Esophagus muscularis mucosa (tissue), 4 donors: ENCODE results near the gene EEF2. TPM values are rescaled to one million over a fixed set of nuclear protein-coding genes. Genes with fewer than 3 reads are reported as not detected.
A peak's percentile ranks its signal among the peaks of the same experiment; 100 is the strongest.

Experiments
- DNase-seq: peaks from one replicate; pipeline ENCODE4 v3.0.0-alpha.2; 2017; ENCODE audit errors: extremely low spot score
- H3K27ac ChIP-seq, 4 donors: fragments of 200-600 bp; sonication (generic); replicated peaks in 1 of 4; 1 replicate in 3 of 4; 2 replicates in 1 of 4; pipeline ENCODE4 v1.5.1; 2016 to 2019; ENCODE audit warnings: mild to moderate bottlenecking in 1 of 4
- H3K27me3 ChIP-seq, 4 donors: fragments of 200-600 bp; sonication (generic); one replicate each; pipeline versions ENCODE4 v1.5.1 to v1.6.0; 2016 to 2019
- H3K36me3 ChIP-seq, 4 donors: fragments of 200-600 bp; sonication (generic); one replicate each; pipeline ENCODE4 v1.5.1; 2016 to 2019
- H3K4me1 ChIP-seq, 4 donors: fragments of 200-600 bp; sonication (generic); one replicate each; pipeline ENCODE4 v1.5.1; 2016 to 2019
- H3K4me3 ChIP-seq, 4 donors: fragments of 200-600 bp; sonication (generic); 1 replicate in 2 of 4; 2 replicates in 2 of 4; pipeline ENCODE4 v1.5.1; 2016 to 2019; ENCODE audit warnings: mild to moderate bottlenecking in 4 of 4, moderate library complexity in 1 of 4
- H3K9me3 ChIP-seq, 4 donors: fragments of 200-600 bp; sonication (generic); 1 replicate in 3 of 4; 2 replicates in 1 of 4; pipeline ENCODE4 v1.5.1; 2016 to 2019
- EP300 ChIP-seq: sonication (generic); formaldehyde crosslinking; IDR thresholded peaks from one replicate; pipeline ENCODE4 v1.6.1; 2017; ENCODE audit warnings: antibody characterized with exemption
- POLR2A ChIP-seq: fragments of 450-650 bp; IDR thresholded peaks from one replicate; pipeline ENCODE4 v1.6.1; 2017; ENCODE audit warnings: antibody characterized with exemption, moderate library complexity, mild to moderate bottlenecking, low read depth
- POLR2AphosphoS5 ChIP-seq, 2 donors: sonication (generic); formaldehyde crosslinking; IDR thresholded peaks; one replicate each; pipeline ENCODE4 v1.6.1; 2017; ENCODE audit warnings: antibody characterized with exemption in 2 of 2
- WGBS: methylation state at CpG from one replicate; pipeline ENCODE4 v1.1.5; 2018; 5-methylcytosine and 5-hydroxymethylcytosine counted together
- intact Hi-C: fragments of 100-400 bp; cut with DNase I; formaldehyde crosslinking; loops from one replicate; pipeline ENCODE4 v1.15.1; 2023
- total RNA-seq, 4 donors: library from RNA; depleted of rRNA; stranded (reverse); fragments of >200 nt; gene quantifications; one replicate each; pipeline versions ENCODE4 v1.1.0 to v1.2.1, GENCODE V29; 2016
- TF ChIP-seq, protein P1 (sequence below), 3 experiments: fragments of 200-600 bp in 2 of 3; fragments of 450-650 bp in 1 of 3; sonication (generic) in 2 of 3; IDR thresholded peaks; one replicate each; pipeline ENCODE4 v1.5.1; 2017 to 2019; ENCODE audit warnings: antibody characterized with exemption in 3 of 3, mild to moderate bottlenecking in 2 of 3, moderate library complexity in 1 of 3

The EEF2 gene
- total RNA-seq, 4 donors from 2014 or later = 2,280 to 3,286 (median 2,635) TPM

DNA sequence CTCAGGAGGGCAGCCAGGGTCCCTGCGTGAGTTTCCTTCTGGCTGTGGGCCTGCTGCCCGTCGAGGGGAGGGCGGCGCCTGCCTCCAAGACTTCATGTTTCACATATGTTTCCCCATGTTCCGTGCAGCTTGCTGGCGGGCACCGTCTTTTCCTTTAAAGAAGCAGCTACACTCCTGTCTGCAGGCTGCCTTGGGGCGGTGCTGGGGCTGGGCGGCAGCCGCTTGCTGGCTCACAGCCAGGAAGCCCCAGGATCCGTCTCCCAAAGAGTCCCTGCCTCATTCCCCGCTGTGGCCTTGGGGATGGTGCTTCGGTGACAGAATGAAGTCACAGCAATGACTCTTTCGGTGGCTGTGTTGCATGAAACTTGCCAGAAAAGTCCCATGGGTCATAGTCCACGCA lies 47.2 kb upstream of the EEF2 start:
- no peaks in the 10 kb centered on the region for H3K27me3 ChIP-seq
- DNase-seq = no peak
- H3K36me3 ChIP-seq = peaks cover 49 to 100% (median 93%) of the 10 kb centered on the region in 4 donors
- peak overlapping the region in 1 of 4 donors; percentile 26 for H3K27ac ChIP-seq
- intact Hi-C loops = no loop called here
- WGBS = 64% methylated on average over 11 of the region's 16 CpGs
- H3K4me1 ChIP-seq = peaks cover 0 to 15% (median 9%) of the 10 kb centered on the region in 4 donors
- TF ChIP-seq POLR2A (no peak), EP300 (no peak), POLR2AphosphoS5 (IDR thresholded peaks at IDR 0.05) (no peak)
- TF ChIP-seq, protein P1, sequence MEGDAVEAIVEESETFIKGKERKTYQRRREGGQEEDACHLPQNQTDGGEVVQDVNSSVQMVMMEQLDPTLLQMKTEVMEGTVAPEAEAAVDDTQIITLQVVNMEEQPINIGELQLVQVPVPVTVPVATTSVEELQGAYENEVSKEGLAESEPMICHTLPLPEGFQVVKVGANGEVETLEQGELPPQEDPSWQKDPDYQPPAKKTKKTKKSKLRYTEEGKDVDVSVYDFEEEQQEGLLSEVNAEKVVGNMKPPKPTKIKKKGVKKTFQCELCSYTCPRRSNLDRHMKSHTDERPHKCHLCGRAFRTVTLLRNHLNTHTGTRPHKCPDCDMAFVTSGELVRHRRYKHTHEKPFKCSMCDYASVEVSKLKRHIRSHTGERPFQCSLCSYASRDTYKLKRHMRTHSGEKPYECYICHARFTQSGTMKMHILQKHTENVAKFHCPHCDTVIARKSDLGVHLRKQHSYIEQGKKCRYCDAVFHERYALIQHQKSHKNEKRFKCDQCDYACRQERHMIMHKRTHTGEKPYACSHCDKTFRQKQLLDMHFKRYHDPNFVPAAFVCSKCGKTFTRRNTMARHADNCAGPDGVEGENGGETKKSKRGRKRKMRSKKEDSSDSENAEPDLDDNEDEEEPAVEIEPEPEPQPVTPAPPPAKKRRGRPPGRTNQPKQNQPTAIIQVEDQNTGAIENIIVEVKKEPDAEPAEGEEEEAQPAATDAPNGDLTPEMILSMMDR (IDR thresholded peaks at IDR 0.05) = no peak
- no peaks in the 10 kb centered on the region for H3K9me3 ChIP-seq
- H3K4me3 ChIP-seq = no peak overlapping the region

DNA sequence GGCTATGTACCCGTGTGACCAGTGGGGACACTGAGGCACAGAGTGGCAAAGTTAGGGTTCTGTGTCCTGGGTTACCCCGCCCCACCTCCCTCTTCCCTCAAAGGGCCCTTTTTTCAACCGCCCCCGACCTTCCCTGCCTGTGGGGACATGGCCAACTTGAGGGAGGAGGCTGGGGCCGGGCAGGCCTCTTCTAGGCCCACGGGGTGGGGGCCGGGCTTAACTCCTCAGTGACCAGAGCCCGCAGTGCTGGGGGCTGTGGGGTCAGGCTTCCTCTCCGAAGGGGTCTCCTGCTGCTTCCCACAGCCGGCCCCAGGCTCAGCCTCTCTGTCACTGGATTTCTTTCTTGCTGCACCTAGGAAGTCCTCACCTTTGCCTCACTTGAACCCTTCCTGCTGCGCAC lies 46.2 kb upstream of the EEF2 start:
- Histone ChIP-seq H3K27me3 (no peaks in the 10 kb centered on the region), H3K4me3 (no peak overlapping the region), H3K9me3 (no peaks in the 10 kb centered on the region), H3K36me3 (peaks cover 40 to 100% (median 88%) of the 10 kb centered on the region in 4 donors), H3K27ac (peak overlapping the region in 2 of 4 donors; percentile 3 to 26), H3K4me1 (peaks cover 0 to 15% (median 9%) of the 10 kb centered on the region in 4 donors)
- intact Hi-C loops = no loop called here
- TF ChIP-seq EP300 = no peak
- TF ChIP-seq, protein P1 (IDR thresholded peaks at IDR 0.05) = no peak
- TF ChIP-seq POLR2AphosphoS5 (IDR thresholded peaks at IDR 0.05) = no peak
- TF ChIP-seq POLR2A = no peak
- no peak for DNase-seq
- WGBS = 79% methylated on average over 4 of the region's 11 CpGs

DNA sequence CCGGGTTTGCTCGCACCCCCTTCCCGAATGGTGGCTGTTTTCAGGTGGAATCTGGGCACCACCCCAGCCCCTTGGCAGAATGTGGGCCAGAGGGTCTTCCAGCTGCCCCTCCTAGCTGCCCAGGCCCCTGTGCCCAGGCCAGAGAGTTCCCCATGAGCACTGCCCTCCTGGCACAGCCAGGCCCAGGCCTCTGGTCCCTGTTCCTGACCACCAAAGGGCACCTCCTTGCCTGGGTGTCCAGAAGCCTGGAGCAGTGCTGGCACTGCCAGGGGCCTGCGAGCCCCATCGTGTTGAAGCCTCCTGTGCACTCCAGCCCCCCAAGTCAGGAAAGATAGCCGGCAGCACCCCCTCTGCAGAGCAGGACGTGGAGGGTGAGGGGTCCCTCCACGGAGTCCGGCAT lies 45.7 kb upstream of the EEF2 start:
- no peaks in the 10 kb centered on the region for H3K27me3 ChIP-seq

DNA sequence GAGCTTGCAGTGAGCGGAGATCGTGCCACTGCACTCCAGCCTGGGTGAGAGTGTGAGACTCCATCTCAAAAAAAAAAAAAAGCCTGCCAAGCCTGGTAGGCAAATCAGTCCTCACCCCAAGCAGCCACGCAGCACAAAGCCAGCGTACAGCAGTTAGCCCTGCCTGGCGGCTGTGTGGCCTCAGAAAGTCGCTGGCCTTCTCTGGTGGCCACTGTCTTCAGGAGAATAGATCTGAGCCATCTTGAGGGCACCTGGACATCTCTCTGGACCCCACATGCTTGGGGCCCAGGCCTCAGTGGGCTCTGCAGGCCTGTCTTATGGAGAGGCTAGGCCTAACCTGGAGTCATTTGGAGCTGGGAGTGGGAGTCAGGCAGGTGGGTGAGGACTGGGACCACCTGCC lies 45.3 kb upstream of the EEF2 start:
- Histone ChIP-seq H3K27me3 (no peaks in the 10 kb centered on the region), H3K9me3 (no peaks in the 10 kb centered on the region), H3K4me1 (peaks cover 0 to 15% (median 9%) of the 10 kb centered on the region in 4 donors), H3K36me3 (peaks cover 40 to 98% (median 88%) of the 10 kb centered on the region in 4 donors), H3K27ac (no peak overlapping the region), H3K4me3 (no peak overlapping the region)
- no peak for DNase-seq
- TF ChIP-seq EP300 (no peak), POLR2A (no peak), POLR2AphosphoS5 (IDR thresholded peaks at IDR 0.05) (no peak)
- TF ChIP-seq, protein P1 (IDR thresholded peaks at IDR 0.05) = no peak
- 82% methylated on average over 4 of the region's 6 CpGs for WGBS
- intact Hi-C loops = no loop called here

More for the DNA sequence above, 45.7 kb upstream of the EEF2 start:
- H3K9me3 ChIP-seq = no peaks in the 10 kb centered on the region
- 100% methylated on average over 3 of the region's 9 CpGs for WGBS
- no peak for DNase-seq
- peaks cover 0 to 15% (median 9%) of the 10 kb centered on the region in 4 donors for H3K4me1 ChIP-seq
- intact Hi-C loops = no loop called here
- no peak overlapping the region for H3K27ac ChIP-seq
- TF ChIP-seq POLR2A (no peak), POLR2AphosphoS5 (IDR thresholded peaks at IDR 0.05) (no peak), EP300 (no peak)
- TF ChIP-seq, protein P1 (IDR thresholded peaks at IDR 0.05) = no peak
- no peak overlapping the region for H3K4me3 ChIP-seq
- H3K36me3 ChIP-seq = peaks cover 40 to 100% (median 87%) of the 10 kb centered on the region in 4 donors

DNA sequence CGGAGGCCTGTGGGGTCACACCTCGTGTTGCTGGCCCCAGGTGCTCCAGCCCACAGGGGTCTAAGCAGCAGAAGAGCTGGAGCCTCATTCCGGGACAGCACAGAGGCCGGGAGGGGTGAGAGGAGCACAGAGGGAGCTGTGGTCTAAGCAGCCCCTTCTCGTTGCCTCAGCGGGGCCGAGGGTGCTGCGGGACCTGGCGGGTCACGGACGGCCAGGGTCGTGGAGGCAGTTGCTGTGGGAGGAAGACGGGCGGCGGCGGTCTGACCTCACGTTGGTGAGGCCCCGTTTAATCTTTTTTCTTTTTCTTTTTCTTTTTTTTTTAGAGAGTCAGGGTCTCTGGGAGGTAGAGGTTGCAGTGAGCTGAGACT lies 44.0 kb upstream of the EEF2 start:
- H3K4me3 ChIP-seq = no peak overlapping the region
- TF ChIP-seq POLR2A (no peak), POLR2AphosphoS5 (IDR thresholded peaks at IDR 0.05) (no peak), EP300 (no peak)
- TF ChIP-seq, protein P1 (IDR thresholded peaks at IDR 0.05) = no peak
- H3K27me3 ChIP-seq = no peaks in the 10 kb centered on the region
- no peaks in the 10 kb centered on the region for H3K9me3 ChIP-seq
- intact Hi-C loops = no loop called here
- H3K4me1 ChIP-seq = peaks cover 0 to 16% (median 9%) of the 10 kb centered on the region in 4 donors
- 94% methylated on average over 16 of the region's 18 CpGs for WGBS
- no peak for DNase-seq
- H3K36me3 ChIP-seq = peaks cover 45 to 98% (median 86%) of the 10 kb centered on the region in 4 donors
- H3K27ac ChIP-seq = no peak overlapping the region
